ENCODE data around the gene RHCG. TPM values are rescaled to one million over a fixed set of nuclear protein-coding genes. Genes with fewer than 3 reads are reported as not detected.

RHCG gene
- total and polyA plus RNA-seq, 3 donors from 2014 or later: 0.62 to 2.0 (median 1.4) TPM

DNA sequence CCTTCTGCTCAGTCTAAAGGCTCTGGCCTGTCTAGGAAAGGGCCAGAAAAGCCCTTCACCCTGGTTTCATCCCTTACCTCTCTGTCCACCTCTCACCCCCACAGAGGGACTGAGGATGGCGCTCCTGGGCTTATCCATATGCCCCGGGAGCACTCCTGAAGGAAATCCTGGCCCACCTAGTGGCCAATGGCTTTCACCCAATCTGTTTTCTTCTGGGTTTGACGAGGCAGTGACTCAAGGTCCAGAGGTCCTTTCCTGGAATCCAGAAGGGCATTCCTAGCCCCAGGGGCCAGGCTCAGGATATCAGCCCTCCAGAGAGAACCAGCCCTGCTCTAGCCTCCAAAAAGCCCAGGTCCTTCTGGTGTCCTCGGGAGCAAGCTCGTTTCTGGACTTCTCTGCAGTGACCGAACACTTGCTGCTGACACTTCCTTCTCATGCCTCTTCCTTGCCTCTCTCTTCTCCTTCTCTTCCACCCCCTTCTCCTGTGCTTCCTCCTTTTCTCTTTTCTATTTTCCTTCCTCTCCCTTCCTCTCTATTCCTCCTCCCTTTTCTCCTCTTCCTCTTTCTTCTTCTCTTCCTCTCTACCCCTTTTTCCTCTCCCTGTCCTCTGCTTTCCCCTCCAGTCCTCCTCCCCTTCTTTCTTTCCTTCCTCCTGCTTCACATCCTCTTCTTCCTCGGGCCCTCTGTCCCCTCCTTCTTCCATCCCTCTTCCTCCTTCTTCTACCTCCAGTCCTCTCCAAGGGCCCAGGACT, 59.6 kb downstream of the RHCG start:
- Histone ChIP-seq H3K36me3 (ENCODE audit: low read depth, missing control alignments) (no peaks in the 10 kb centered on the region), H3K27ac (no peak overlapping the region), H3K4me1 (no peaks in the 10 kb centered on the region), H3K9me3 (no peaks in the 10 kb centered on the region), H3K27me3 (no peaks in the 10 kb centered on the region), H3K4me3 (no peak overlapping the region)
- whole genome bisulfite sequencing, 2 donors: 53 to 63% methylated on average over 6 to 7 of the region's 7 CpGs
- TF ChIP-seq CTCF (IDR thresholded peaks at IDR 0.05): no peak
- TF ChIP-seq POLR2A (IDR thresholded peaks at IDR 0.05): no peak
- intact Hi-C loops (cut with DNase I; ENCODE audit: low total_unique reads): no loop called here
- DNase-seq: no peak

DNA sequence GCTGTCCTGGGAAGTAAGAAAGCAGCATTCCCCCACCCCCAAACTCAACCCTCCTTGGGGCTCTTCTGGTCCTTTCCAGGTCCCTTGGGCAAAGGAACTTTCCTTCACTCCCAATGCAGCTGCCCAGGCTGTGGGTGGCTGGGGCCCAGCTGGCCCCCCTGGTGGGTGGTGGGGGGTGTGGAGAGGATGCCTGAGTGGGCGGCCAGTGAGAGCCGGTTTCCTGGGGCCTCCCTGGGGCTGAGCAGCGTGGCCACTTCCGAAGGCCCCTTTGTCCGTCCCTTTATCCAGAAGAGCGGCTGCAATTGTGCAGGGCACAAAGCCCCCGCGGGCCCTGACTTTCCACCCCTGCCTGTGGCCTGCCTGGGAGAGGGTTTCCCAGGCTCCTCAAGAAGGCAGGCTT, 61.0 kb downstream of the RHCG start:
- intact Hi-C loops (cut with DNase I; ENCODE audit: low total_unique reads): no loop called here
- H3K9me3 ChIP-seq: no peaks in the 10 kb centered on the region
- H3K4me3 ChIP-seq: no peak overlapping the region
- H3K27me3 ChIP-seq: no peaks in the 10 kb centered on the region
- TF ChIP-seq POLR2A (IDR thresholded peaks at IDR 0.05) (no peak), CTCF (IDR thresholded peaks at IDR 0.05) (no peak)
- H3K4me1 ChIP-seq: no peaks in the 10 kb centered on the region
- no peak for DNase-seq
- no peak overlapping the region for H3K27ac ChIP-seq
- WGBS, 2 donors: 81 to 94% methylated on average over 3 to 4 of the region's 8 CpGs
- no peaks in the 10 kb centered on the region for H3K36me3 ChIP-seq (ENCODE audit: low read depth, missing control alignments)

DNA sequence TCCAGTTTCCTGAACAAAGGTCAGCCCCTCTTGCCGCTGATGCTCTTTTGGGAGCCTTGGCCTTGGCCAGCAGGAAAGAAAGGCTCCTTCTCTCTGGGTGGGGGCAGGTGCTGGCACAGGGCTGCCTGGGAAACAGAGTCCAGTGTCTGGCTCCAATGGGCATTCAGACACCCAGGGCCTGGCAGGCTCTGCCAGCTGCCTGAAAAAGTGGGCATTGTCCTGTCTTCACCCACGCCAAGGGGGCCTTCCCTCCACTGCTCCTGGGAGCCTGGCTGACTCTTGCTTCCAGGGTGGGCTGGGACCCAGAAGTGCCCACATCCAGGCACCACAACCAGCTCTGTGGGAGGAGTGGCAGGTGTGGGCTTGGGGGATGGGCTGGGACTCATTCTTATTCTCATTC, 62.7 kb downstream of the RHCG start:
- no peaks in the 10 kb centered on the region for H3K4me1 ChIP-seq
- WGBS, 2 donors: 75% methylated on average over 2 of the region's 2 CpGs; no CpG with 5 or more reads in 1 of the 2 donors
- intact Hi-C loops (cut with DNase I; ENCODE audit: low total_unique reads): no loop called here
- no peak for TF ChIP-seq POLR2A (IDR thresholded peaks at IDR 0.05)
- TF ChIP-seq CTCF (IDR thresholded peaks at IDR 0.05): no peak
- no peak overlapping the region for H3K4me3 ChIP-seq
- H3K36me3 ChIP-seq (ENCODE audit: low read depth, missing control alignments): no peaks in the 10 kb centered on the region
- H3K9me3 ChIP-seq: no peaks in the 10 kb centered on the region
- no peaks in the 10 kb centered on the region for H3K27me3 ChIP-seq
- H3K27ac ChIP-seq: no peak overlapping the region
- no peak for DNase-seq

- peak overlapping the region; percentile 48 to 63 for H3K4me3 ChIP-seq
- DNase-seq: peak; percentile 91
- no peak overlapping the region for H3K27ac ChIP-seq
- TF ChIP-seq POLR2A (IDR thresholded peaks at IDR 0.05) (no peak), CTCF (IDR thresholded peaks at IDR 0.05) (peak; percentile 96 to 100 (median 98))
- no peaks in the 10 kb centered on the region for H3K9me3 ChIP-seq
- H3K36me3 ChIP-seq (ENCODE audit: low read depth, missing control alignments): no peaks in the 10 kb centered on the region
- 2% methylated on average over 18 to 44 of the region's 44 CpGs for WGBS, 2 donors
- intact Hi-C loops (cut with DNase I; ENCODE audit: low total_unique reads): no loop called here
- H3K27me3 ChIP-seq: no peaks in the 10 kb centered on the region
- no peaks in the 10 kb centered on the region for H3K4me1 ChIP-seq
Measured at GRCh38 chr15:89430530-89431341, 65.6 kb downstream of the RHCG start.
